Measurements from ENCODE around the gene ADCYAP1R1. TPM values are rescaled to one million over a fixed set of nuclear protein-coding genes. Genes with fewer than 3 reads are reported as not detected.

The ADCYAP1R1 gene
- total RNA-seq, 5 donors from 2014 or later (not counting 1 experiment from before 2014, with no cell fraction given), result not detected

GRCh38 chr7:31055471-31055870 is 3.4 kb downstream of the ADCYAP1R1 start:
- H3K4me3 ChIP-seq (ENCODE audit: control insufficient read depth in 1 of 2, extremely low read depth in 1 of 2, low read length in 1 of 2), result no peak overlapping the region
- H3K27me3 ChIP-seq (replicated peaks in 1 of 2; ENCODE audit: control insufficient read depth in 2 of 2, extremely low read depth in 1 of 2, insufficient read depth in 2 of 2, low read length in 1 of 2), result peaks cover 3 to 54% of the 10 kb centered on the region in 2 experiments
- 92% methylated on average over 3 of the region's 5 CpGs for WGBS (ENCODE audit: insufficient coverage)
- H3K27ac ChIP-seq (ENCODE audit: low read length), result no peak overlapping the region
- Mint-ChIP-seq H3K9me3 (no peaks in the 10 kb centered on the region), H3K27ac (no peak overlapping the region), H3K27me3 (peaks cover 37 to 47% of the 10 kb centered on the region in 2 donors), H3K36me3 (no peaks in the 10 kb centered on the region), H3K4me3 (no peak overlapping the region), H3K4me1 (peaks cover 0 to 4% (median 4%) of the 10 kb centered on the region in 3 donors)
- no peak for DNase-seq
- no peak for ATAC-seq (replicated peaks in 1 of 4)
- no peaks in the 10 kb centered on the region for H3K36me3 ChIP-seq (ENCODE audit: control insufficient read depth in 2 of 2, extremely low read depth in 1 of 2, insufficient read depth in 1 of 2, low read length in 1 of 2)
- no peaks in the 10 kb centered on the region for H3K4me1 ChIP-seq (ENCODE audit: control insufficient read depth in 1 of 2, extremely low read depth in 1 of 2, insufficient read depth in 2 of 2, low read length in 2 of 2)
- CTCF ChIA-PET, result no interaction called here
- POLR2A ChIA-PET, result no interaction called here
- no peaks in the 10 kb centered on the region for H3K9me3 ChIP-seq

DNA sequence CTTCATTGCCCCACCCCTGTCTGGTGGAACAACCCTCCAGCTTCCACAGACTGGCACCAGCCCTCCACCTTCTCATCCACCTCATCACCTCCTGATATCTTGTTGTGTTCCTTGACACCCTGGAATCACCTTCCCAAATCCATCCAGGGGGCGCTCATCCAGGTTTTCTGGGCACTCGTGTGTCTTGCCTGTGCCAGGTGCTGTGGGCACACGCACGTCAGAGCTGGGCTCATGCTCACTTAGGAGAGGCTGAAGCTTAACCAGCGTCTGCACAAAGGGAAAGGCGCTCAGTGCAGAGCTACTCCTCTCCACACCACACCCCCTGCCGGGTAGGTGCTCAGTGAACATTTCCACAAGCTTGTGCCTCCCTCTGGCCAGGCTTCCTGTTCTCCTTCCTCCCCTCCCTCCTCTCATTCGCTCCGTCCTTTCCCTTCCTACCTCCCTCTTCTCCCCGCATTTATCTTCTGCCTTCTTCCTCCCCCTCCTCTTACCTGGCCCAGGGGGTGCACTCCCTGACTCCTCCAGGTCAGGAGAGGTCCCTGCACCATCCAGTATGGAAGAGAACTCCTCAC is 4.8 kb downstream of the ADCYAP1R1 start:
- 62% methylated on average over 7 of the region's 10 CpGs for WGBS (ENCODE audit: insufficient coverage)
- Histone ChIP-seq H3K4me3 (ENCODE audit: control insufficient read depth in 1 of 2, extremely low read depth in 1 of 2, low read length in 1 of 2) (no peak overlapping the region), H3K4me1 (ENCODE audit: control insufficient read depth in 1 of 2, extremely low read depth in 1 of 2, insufficient read depth in 2 of 2, low read length in 2 of 2) (no peaks in the 10 kb centered on the region), H3K9me3 (no peaks in the 10 kb centered on the region), H3K27me3 (replicated peaks in 1 of 2; ENCODE audit: control insufficient read depth in 2 of 2, extremely low read depth in 1 of 2, insufficient read depth in 2 of 2, low read length in 1 of 2) (peaks cover 0 to 44% of the 10 kb centered on the region in 2 experiments), H3K27ac (ENCODE audit: low read length) (no peak overlapping the region), H3K36me3 (ENCODE audit: control insufficient read depth in 2 of 2, extremely low read depth in 1 of 2, insufficient read depth in 1 of 2, low read length in 1 of 2) (no peaks in the 10 kb centered on the region)
- H3K36me3 Mint-ChIP-seq, result no peaks in the 10 kb centered on the region
- ATAC-seq (replicated peaks in 1 of 4), result no peak
- no peak overlapping the region for H3K4me3 Mint-ChIP-seq
- H3K27ac Mint-ChIP-seq, result no peak overlapping the region
- H3K9me3 Mint-ChIP-seq, result no peaks in the 10 kb centered on the region
- H3K4me1 Mint-ChIP-seq, result no peaks in the 10 kb centered on the region
- peaks cover 24 to 34% of the 10 kb centered on the region in 2 donors for H3K27me3 Mint-ChIP-seq
- ChIA-PET POLR2A (no interaction called here), CTCF (no interaction called here)
- no peak for DNase-seq

DNA sequence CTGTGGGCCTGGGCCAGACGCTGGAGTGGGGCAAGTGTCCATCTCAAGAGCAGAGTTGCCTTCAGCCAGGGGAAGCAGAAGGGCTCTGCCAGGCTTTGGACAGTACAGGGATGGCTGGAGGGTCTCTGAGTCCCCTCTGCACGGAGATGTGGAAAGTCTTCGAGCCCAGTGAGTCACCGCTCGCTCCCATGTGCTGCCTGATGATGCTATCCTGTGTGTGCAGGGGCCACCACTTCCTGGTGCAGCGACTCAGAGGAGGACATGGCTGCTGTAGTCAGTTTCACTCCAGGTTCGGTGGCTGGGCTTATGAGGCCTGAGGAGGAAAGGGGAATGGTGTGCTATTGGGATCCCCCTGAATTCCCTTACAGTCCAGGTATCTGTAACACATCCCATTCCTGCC is 6.0 kb downstream of the ADCYAP1R1 start:
- H3K4me1 Mint-ChIP-seq, result no peaks in the 10 kb centered on the region
- ChIA-PET POLR2A (no interaction called here), CTCF (no interaction called here)
- Histone ChIP-seq H3K4me1 (ENCODE audit: control insufficient read depth in 1 of 2, extremely low read depth in 1 of 2, insufficient read depth in 2 of 2, low read length in 2 of 2) (no peaks in the 10 kb centered on the region), H3K36me3 (ENCODE audit: control insufficient read depth in 2 of 2, extremely low read depth in 1 of 2, insufficient read depth in 1 of 2, low read length in 1 of 2) (no peaks in the 10 kb centered on the region), H3K27ac (ENCODE audit: low read length) (no peak overlapping the region), H3K4me3 (ENCODE audit: control insufficient read depth in 1 of 2, extremely low read depth in 1 of 2, low read length in 1 of 2) (no peak overlapping the region), H3K27me3 (replicated peaks in 1 of 2; ENCODE audit: control insufficient read depth in 2 of 2, extremely low read depth in 1 of 2, insufficient read depth in 2 of 2, low read length in 1 of 2) (peaks cover 0 to 38% of the 10 kb centered on the region in 2 experiments), H3K9me3 (no peaks in the 10 kb centered on the region)
- peaks cover 23 to 30% of the 10 kb centered on the region in 2 donors for H3K27me3 Mint-ChIP-seq
- ATAC-seq (replicated peaks in 1 of 4), result no peak
- WGBS (ENCODE audit: insufficient coverage), result 59% methylated on average over 7 of the region's 7 CpGs
- H3K27ac Mint-ChIP-seq, result no peak overlapping the region
- H3K9me3 Mint-ChIP-seq, result no peaks in the 10 kb centered on the region
- H3K36me3 Mint-ChIP-seq, result no peaks in the 10 kb centered on the region
- no peak for DNase-seq
- H3K4me3 Mint-ChIP-seq, result no peak overlapping the region

DNA sequence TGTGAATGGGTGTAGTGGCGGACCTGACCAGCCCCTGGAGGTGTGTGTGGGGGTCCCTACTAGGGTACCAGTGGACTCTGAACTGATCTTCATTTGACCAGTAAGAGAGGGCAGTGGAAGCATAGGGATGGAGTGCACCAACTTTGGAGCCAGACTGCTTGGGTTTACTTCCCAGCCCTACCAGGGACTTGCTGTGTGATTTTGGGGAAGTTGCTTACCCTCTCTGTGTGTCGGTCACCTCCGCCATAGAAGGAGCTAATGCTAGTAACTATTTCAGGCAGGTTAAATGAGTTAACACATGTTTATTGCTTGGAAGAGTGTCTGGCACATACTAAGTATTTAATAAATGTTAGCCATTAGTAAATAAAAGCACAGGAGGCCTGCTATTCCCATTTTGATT is 6.6 kb downstream of the ADCYAP1R1 start:
- CTCF ChIA-PET, result no interaction called here
- H3K4me3 ChIP-seq (ENCODE audit: control insufficient read depth in 1 of 2, extremely low read depth in 1 of 2, low read length in 1 of 2), result no peak overlapping the region
- 88% methylated on average over 1 of the region's 3 CpGs for WGBS (ENCODE audit: insufficient coverage)
- Mint-ChIP-seq H3K9me3 (no peaks in the 10 kb centered on the region), H3K27ac (no peak overlapping the region), H3K4me3 (no peak overlapping the region), H3K36me3 (no peaks in the 10 kb centered on the region), H3K4me1 (no peaks in the 10 kb centered on the region), H3K27me3 (peaks cover 20 to 26% of the 10 kb centered on the region in 2 donors)
- no peak overlapping the region for H3K27ac ChIP-seq (ENCODE audit: low read length)
- H3K4me1 ChIP-seq (ENCODE audit: control insufficient read depth in 1 of 2, extremely low read depth in 1 of 2, insufficient read depth in 2 of 2, low read length in 2 of 2), result no peaks in the 10 kb centered on the region
- no peaks in the 10 kb centered on the region for H3K9me3 ChIP-seq
- no peaks in the 10 kb centered on the region for H3K36me3 ChIP-seq (ENCODE audit: control insufficient read depth in 2 of 2, extremely low read depth in 1 of 2, insufficient read depth in 1 of 2, low read length in 1 of 2)
- peaks cover 0 to 33% of the 10 kb centered on the region in 2 experiments for H3K27me3 ChIP-seq (replicated peaks in 1 of 2; ENCODE audit: control insufficient read depth in 2 of 2, extremely low read depth in 1 of 2, insufficient read depth in 2 of 2, low read length in 1 of 2)
- no peak for DNase-seq
- ATAC-seq (replicated peaks in 1 of 4), result no peak
- POLR2A ChIA-PET, result interaction anchor here in 1 of 2 donors (0.5 kb wide), 1 partner anchor 1260 kb away, joined by 4 read pairs; no protein-coding TSS in a partner anchor

GRCh38 chr7:31059551-31059950 is 7.4 kb downstream of the ADCYAP1R1 start:
- H3K4me3 Mint-ChIP-seq, result no peak overlapping the region
- CTCF ChIA-PET, result interaction anchor here in 1 of 2 donors (0.6 kb wide), 1 partner anchor 14 kb away, joined by 7 read pairs; no protein-coding TSS in a partner anchor
- 95% methylated on average over 3 of the region's 8 CpGs for WGBS (ENCODE audit: insufficient coverage)

DNA sequence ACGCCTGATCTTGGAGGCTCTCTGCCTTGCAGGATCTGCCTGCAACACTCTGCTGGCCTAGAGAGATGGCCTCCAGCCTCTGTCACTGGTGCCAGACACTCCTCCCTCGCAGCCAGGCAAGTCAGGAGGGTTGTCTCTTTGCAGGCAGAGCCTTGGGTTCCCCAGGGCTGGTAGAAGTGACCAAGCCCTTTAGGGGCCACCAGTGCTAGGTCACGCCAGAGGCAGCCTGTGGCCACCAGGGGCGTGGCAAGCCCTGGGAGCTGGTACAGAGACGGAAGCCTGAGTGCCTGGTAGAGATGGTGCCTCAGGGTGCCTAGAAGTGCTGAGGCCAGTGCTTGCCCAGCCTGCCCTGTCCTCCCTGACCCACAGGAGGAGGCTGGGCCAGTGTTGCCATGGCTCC is 9.1 kb downstream of the ADCYAP1R1 start:
- Mint-ChIP-seq H3K36me3 (no peaks in the 10 kb centered on the region), H3K27me3 (peaks cover 7 to 9% of the 10 kb centered on the region in 2 donors), H3K4me3 (no peak overlapping the region), H3K9me3 (no peaks in the 10 kb centered on the region), H3K4me1 (no peaks in the 10 kb centered on the region), H3K27ac (no peak overlapping the region)
- Histone ChIP-seq H3K27me3 (replicated peaks in 1 of 2; ENCODE audit: control insufficient read depth in 2 of 2, extremely low read depth in 1 of 2, insufficient read depth in 2 of 2, low read length in 1 of 2) (peaks cover 0 to 19% of the 10 kb centered on the region in 2 experiments), H3K36me3 (ENCODE audit: control insufficient read depth in 2 of 2, extremely low read depth in 1 of 2, insufficient read depth in 1 of 2, low read length in 1 of 2) (no peaks in the 10 kb centered on the region), H3K4me3 (ENCODE audit: control insufficient read depth in 1 of 2, extremely low read depth in 1 of 2, low read length in 1 of 2) (no peak overlapping the region), H3K27ac (ENCODE audit: low read length) (no peak overlapping the region), H3K9me3 (no peaks in the 10 kb centered on the region), H3K4me1 (ENCODE audit: control insufficient read depth in 1 of 2, extremely low read depth in 1 of 2, insufficient read depth in 2 of 2, low read length in 2 of 2) (no peaks in the 10 kb centered on the region)
- no peak for DNase-seq
- POLR2A ChIA-PET, result no interaction called here
- WGBS (ENCODE audit: insufficient coverage), result 78% methylated on average over 5 of the region's 5 CpGs
- ATAC-seq (replicated peaks in 1 of 4), result no peak
- CTCF ChIA-PET, result no interaction called here

More at GRCh38 chr7:31059551-31059950, 7.4 kb downstream of the ADCYAP1R1 start:
- no peak overlapping the region for H3K4me3 ChIP-seq (ENCODE audit: control insufficient read depth in 1 of 2, extremely low read depth in 1 of 2, low read length in 1 of 2)
- no peaks in the 10 kb centered on the region for H3K4me1 Mint-ChIP-seq
- H3K27me3 Mint-ChIP-seq, result peaks cover 12 to 17% of the 10 kb centered on the region in 2 donors
- DNase-seq (no peak), ATAC-seq (replicated peaks in 1 of 4) (no peak)
- no peaks in the 10 kb centered on the region for H3K36me3 ChIP-seq (ENCODE audit: control insufficient read depth in 2 of 2, extremely low read depth in 1 of 2, insufficient read depth in 1 of 2, low read length in 1 of 2)
- H3K27me3 ChIP-seq (replicated peaks in 1 of 2; ENCODE audit: control insufficient read depth in 2 of 2, extremely low read depth in 1 of 2, insufficient read depth in 2 of 2, low read length in 1 of 2), result peaks cover 0 to 25% of the 10 kb centered on the region in 2 experiments
- no peaks in the 10 kb centered on the region for H3K4me1 ChIP-seq (ENCODE audit: control insufficient read depth in 1 of 2, extremely low read depth in 1 of 2, insufficient read depth in 2 of 2, low read length in 2 of 2)
- POLR2A ChIA-PET, result no interaction called here
- H3K9me3 ChIP-seq, result no peaks in the 10 kb centered on the region
- H3K27ac ChIP-seq (ENCODE audit: low read length), result no peak overlapping the region
- H3K9me3 Mint-ChIP-seq, result no peaks in the 10 kb centered on the region
- no peaks in the 10 kb centered on the region for H3K36me3 Mint-ChIP-seq
- H3K27ac Mint-ChIP-seq, result no peak overlapping the region
